OCI-LY7 (cell line): ENCODE results near the gene ALG14. TPM values are rescaled to one million over a fixed set of nuclear protein-coding genes. Genes with fewer than 3 reads are reported as not detected.
"Not testable (repeated sequence)": the region's sequence is repeated elsewhere in the genome, so short reads cannot be mapped to it uniquely, and the experiment has no call there.

Experiments
- BruUV-seq: library from RNA; stranded (reverse); fragments of 400-500 nt; replicated peaks from 2 replicates; lab custom pipeline; 2021; lab: Mats Ljungman, UMichigan
- CTCF ChIA-PET: fragments of 300-600 bp; sonication (Branson Sonifier 250); formaldehyde crosslinking; loops from one replicate; lab custom pipeline; 2022; ENCODE audit warnings: antibody characterized with exemption; ENCODE audit not compliant: unreplicated experiment; lab: Charles Lee
- POLR2A ChIA-PET: fragments of 300-600 bp; sonication (Branson Sonifier 250); formaldehyde crosslinking; loops from one replicate; lab custom pipeline; 2022; ENCODE audit warnings: antibody characterized with exemption; lab: Charles Lee
- DNase-seq: peaks from one replicate; pipeline ENCODE4 v3.0.0-alpha.2; 2015; ENCODE audit warnings: low spot score
- H2AFZ ChIP-seq: fragments of 200-600 bp; sonication (generic), shearing (Covaris generic); 2 replicates; pipeline ENCODE4 v1.6.1; 2014; ENCODE audit warnings: mild to moderate bottlenecking, antibody characterized with exemption, low read length, moderate library complexity
- H3K27ac ChIP-seq: fragments of 200-600 bp; sonication (generic); 2 replicates; pipeline ENCODE4 v1.5.1; 2014; ENCODE audit warnings: mixed run types, low read depth, mild to moderate bottlenecking, moderate library complexity, low read length, inconsistent platforms; ENCODE audit not compliant: poor library complexity, severe bottlenecking
- H3K36me3 ChIP-seq: fragments of 200-600 bp; sonication (generic); 2 replicates; pipeline ENCODE4 v1.6.1; 2014; ENCODE audit warnings: mild to moderate bottlenecking, antibody characterized with exemption, low read length, moderate library complexity, mixed read lengths; ENCODE audit not compliant: insufficient read depth
- H3K4me1 ChIP-seq: fragments of 200-600 bp; sonication (generic); 2 replicates; pipeline ENCODE4 v1.5.1; 2014; ENCODE audit warnings: mild to moderate bottlenecking, low read length; ENCODE audit not compliant: insufficient read depth, poor library complexity, severe bottlenecking
- H3K4me2 ChIP-seq: fragments of 200-600 bp; sonication (generic); 2 replicates; pipeline ENCODE4 v1.6.1; 2014; ENCODE audit warnings: mild to moderate bottlenecking, low read length
- H3K4me3 ChIP-seq: fragments of 200-600 bp; sonication (generic); 2 replicates; pipeline ENCODE4 v1.5.1; 2014; ENCODE audit warnings: mild to moderate bottlenecking, low read depth, low read length; ENCODE audit not compliant: poor library complexity, severe bottlenecking
- H3K79me2 ChIP-seq: fragments of 200-600 bp; sonication (generic); 2 replicates; pipeline ENCODE4 v1.6.1; 2016; ENCODE audit warnings: low read depth, mild to moderate bottlenecking, low read length, moderate library complexity, mixed read lengths; ENCODE audit not compliant: insufficient read depth
- H3K9me2 ChIP-seq: fragments of 200-600 bp; sonication (generic); 2 replicates; pipeline ENCODE4 v1.6.1; 2016; ENCODE audit warnings: mild to moderate bottlenecking, low read length, mixed read lengths; ENCODE audit not compliant: insufficient read depth
- H3K9me3 ChIP-seq: fragments of 200-600 bp; sonication (generic); 2 replicates; pipeline ENCODE4 v1.6.1; 2014; ENCODE audit warnings: mild to moderate bottlenecking, mixed run types, low read length, mixed read lengths
- H4K20me1 ChIP-seq: fragments of 200-600 bp; sonication (generic); 2 replicates; pipeline ENCODE4 v1.6.1; 2014; ENCODE audit warnings: mild to moderate bottlenecking, antibody characterized with exemption, low read length, moderate library complexity, mixed read lengths; ENCODE audit not compliant: insufficient read depth
- EZH2phosphoT487 ChIP-seq: fragments of 200-600 bp; sonication (generic); IDR thresholded peaks from 2 replicates; pipeline ENCODE4 v1.6.1; 2018; ENCODE audit warnings: low read depth, borderline replicate concordance, mild to moderate bottlenecking, mixed run types, antibody characterized with exemption, low read length, moderate library complexity, mixed read lengths
- intact Hi-C: fragments of 100-400 bp; cut with micrococcal nuclease; formaldehyde crosslinking; loops from one replicate; pipeline ENCODE4 v1.10.0; 2022; ENCODE audit not compliant: unreplicated experiment
- total RNA-seq, 2 experiments: library from RNA; depleted of rRNA in 1 of 2; stranded (reverse); fragments of >200 nt in 1 of 2; shearing (Covaris generic) in 1 of 2; gene quantifications; 2 replicates each; pipeline ENCODE4 v1.2.3, GENCODE V29; 2014 to 2022
- TF ChIP-seq, protein P1 (sequence below): fragments of 200-600 bp; sonication (generic); conservative IDR thresholded peaks from 2 replicates; pipeline ENCODE4 v1.5.1; 2014; ENCODE audit warnings: mild to moderate bottlenecking, antibody characterized with exemption, low read length, moderate library complexity, mixed read lengths

Gene ALG14
- total RNA-seq, 2 experiments from 2014 or later: 1.6 to 8.3 TPM

DNA sequence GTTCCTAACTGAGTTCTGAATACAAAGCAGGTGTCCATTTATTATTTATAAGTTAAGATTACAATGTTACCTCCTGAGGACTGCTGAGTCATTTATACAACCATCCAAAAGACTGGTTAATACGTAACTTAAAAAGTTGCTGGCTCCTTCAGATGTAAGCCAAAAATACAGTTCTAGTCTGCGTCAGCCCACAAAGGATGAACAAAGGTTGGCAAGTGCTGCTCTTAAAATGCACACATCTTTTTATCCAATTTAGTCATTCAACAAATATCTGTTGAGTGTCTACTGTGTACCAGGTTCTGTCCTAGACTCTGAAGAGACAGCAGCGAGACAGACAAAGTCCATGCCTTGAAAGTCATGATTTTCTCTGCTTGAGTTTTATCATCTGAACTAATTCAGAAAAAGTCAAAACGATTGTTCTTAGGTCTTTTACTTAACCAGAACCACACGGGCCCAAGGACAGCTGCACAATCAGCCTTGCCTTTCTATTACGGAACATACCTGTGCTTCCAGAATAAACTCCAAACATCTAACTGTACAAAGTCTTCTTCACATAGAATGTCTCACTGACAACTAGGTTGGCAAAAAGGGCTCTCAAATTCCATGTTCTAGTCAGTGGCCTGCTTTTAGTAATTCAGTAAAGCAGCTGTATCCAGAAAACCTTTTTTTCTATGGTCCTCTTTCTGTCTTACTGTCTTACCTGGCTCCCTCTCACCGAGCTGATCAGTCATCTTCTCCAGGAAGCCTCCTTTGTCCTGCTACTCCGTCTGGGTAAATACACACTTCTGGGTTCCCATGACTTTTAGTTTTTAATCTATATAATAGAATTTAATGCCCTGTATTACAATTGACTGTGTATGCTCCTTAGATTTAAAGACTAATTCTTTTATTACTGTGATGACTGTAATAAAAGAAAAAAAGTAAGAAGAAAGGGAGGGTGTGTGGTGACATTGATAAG lies 130.3 kb downstream of the ALG14 start:
- CTCF ChIA-PET: no interaction called here
- Histone ChIP-seq H3K9me2 (no peaks in the 10 kb centered on the region), H2AFZ (no peak overlapping the region), H3K4me2 (no peak overlapping the region), H3K4me3 (no peak overlapping the region), H3K27ac (no peak overlapping the region), H3K79me2 (no peaks in the 10 kb centered on the region), H3K36me3 (no peaks in the 10 kb centered on the region), H3K4me1 (peaks cover 3% of the 10 kb centered on the region), H4K20me1 (no peaks in the 10 kb centered on the region), H3K9me3 (no peaks in the 10 kb centered on the region)
- TF ChIP-seq, protein P1, sequence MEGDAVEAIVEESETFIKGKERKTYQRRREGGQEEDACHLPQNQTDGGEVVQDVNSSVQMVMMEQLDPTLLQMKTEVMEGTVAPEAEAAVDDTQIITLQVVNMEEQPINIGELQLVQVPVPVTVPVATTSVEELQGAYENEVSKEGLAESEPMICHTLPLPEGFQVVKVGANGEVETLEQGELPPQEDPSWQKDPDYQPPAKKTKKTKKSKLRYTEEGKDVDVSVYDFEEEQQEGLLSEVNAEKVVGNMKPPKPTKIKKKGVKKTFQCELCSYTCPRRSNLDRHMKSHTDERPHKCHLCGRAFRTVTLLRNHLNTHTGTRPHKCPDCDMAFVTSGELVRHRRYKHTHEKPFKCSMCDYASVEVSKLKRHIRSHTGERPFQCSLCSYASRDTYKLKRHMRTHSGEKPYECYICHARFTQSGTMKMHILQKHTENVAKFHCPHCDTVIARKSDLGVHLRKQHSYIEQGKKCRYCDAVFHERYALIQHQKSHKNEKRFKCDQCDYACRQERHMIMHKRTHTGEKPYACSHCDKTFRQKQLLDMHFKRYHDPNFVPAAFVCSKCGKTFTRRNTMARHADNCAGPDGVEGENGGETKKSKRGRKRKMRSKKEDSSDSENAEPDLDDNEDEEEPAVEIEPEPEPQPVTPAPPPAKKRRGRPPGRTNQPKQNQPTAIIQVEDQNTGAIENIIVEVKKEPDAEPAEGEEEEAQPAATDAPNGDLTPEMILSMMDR: no peak
- TF ChIP-seq EZH2phosphoT487: no peak
- intact Hi-C loops: no loop called here
- no TSS peak for BruUV-seq
- POLR2A ChIA-PET: no interaction called here
- DNase-seq: no peak

DNA sequence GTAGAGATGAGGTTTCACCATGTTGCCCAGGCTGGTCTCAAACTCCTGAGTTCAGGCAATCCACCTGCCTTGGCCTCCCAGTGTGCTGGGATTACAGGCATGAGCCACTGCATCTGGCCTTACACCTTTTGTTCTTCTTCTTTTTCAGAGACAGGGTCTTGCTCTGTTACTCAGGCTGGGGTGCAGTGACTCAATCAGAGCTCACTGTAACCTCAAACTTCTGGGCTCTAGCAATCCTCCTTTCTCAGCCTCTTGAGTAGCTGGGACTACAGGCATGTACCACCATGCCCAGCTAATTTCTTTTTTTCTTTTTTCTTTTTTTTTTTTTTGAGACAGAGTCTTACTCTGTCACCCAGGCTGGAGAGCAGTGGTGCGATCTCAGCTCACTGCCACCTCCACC lies 131.3 kb downstream of the ALG14 start:
- POLR2A ChIA-PET, H3K9me3 ChIP-seq: not testable (repeated sequence)

DNA sequence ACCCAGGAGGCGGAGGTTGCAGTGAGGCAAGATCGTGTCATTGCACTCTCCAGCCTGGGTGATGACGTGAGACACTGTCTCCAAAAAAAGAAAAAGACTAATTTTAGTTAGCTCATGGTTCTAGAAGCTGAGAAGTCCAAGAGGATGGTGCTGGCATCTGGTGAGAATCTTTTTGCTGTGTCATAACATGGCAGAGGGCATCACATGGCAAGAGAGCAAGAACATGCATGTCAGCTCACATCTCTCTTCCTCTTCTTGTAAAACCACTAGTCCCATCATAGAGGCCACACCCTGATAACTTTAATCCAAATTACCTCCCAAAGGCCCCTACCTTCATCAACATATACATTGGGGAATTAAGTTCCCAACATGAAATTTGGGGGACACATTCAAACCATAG lies 132.0 kb downstream of the ALG14 start:
- TF ChIP-seq, protein P1: no peak
- no peak for TF ChIP-seq EZH2phosphoT487
- ChIA-PET POLR2A (no interaction called here), CTCF (no interaction called here)
- Histone ChIP-seq H3K36me3 (no peaks in the 10 kb centered on the region), H3K79me2 (no peaks in the 10 kb centered on the region), H4K20me1 (no peaks in the 10 kb centered on the region), H3K27ac (no peak overlapping the region), H3K4me1 (no peaks in the 10 kb centered on the region), H3K4me3 (no peak overlapping the region), H3K4me2 (no peak overlapping the region), H3K9me3 (no peaks in the 10 kb centered on the region), H3K9me2 (no peaks in the 10 kb centered on the region), H2AFZ (no peak overlapping the region)
- BruUV-seq: no TSS peak
- intact Hi-C loops: no loop called here
- no peak for DNase-seq

More for the DNA sequence above, 131.3 kb downstream of the ALG14 start:
- H3K4me3 ChIP-seq, H3K4me1 ChIP-seq, H3K36me3 ChIP-seq, CTCF ChIA-PET, H3K79me2 ChIP-seq, H3K4me2 ChIP-seq, BruUV-seq, H3K9me2 ChIP-seq, H2AFZ ChIP-seq, DNase-seq, intact Hi-C loops, H4K20me1 ChIP-seq, H3K27ac ChIP-seq: not testable (repeated sequence)
